Endothelial cell of umbilical vein (primary cell): ENCODE results near the gene VRK2. TPM values are rescaled to one million over a fixed set of nuclear protein-coding genes. Genes with fewer than 3 reads are reported as not detected.
"Not testable (repeated sequence)": the region's sequence is repeated elsewhere in the genome, so short reads cannot be mapped to it uniquely, and the experiment has no call there.

ENCODE experiments used
- BruUV-seq: library from RNA; stranded (reverse); fragments of 400-500 nt; replicated peaks from 2 replicates; lab custom pipeline; 2021; lab: Mats Ljungman, UMichigan
- CTCF ChIA-PET: fragments of 300-600, 350-600 bp; sonication (Branson Sonifier 250); formaldehyde crosslinking; loops from one replicate; lab custom pipeline; 2021; ENCODE audit warnings: antibody characterized with exemption, inconsistent platforms; lab: Charles Lee
- POLR2A ChIA-PET: fragments of 300-600, 350-600 bp; sonication (Branson Sonifier 250); formaldehyde crosslinking; loops from one replicate; lab custom pipeline; 2021; ENCODE audit warnings: antibody characterized with exemption, inconsistent platforms; lab: Charles Lee
- DNase-seq: peaks from one replicate; pipeline ENCODE4 v3.0.0-alpha.2; 2011; ENCODE audit warnings: low read depth, low spot score
- FAIRE-seq: peaks from 2 replicates; lab custom pipeline; 2011; peaks lifted over from hg19 to GRCh38; lab: Jason Lieb, UNC
- H2AFZ ChIP-seq: 2 replicates; pipeline ENCODE4 v1.6.0; 2012; ENCODE audit warnings: low read depth, low read length, control low read depth, inconsistent platforms
- H3K27ac ChIP-seq: 2 replicates; pipeline ENCODE4 v1.5.1; 2011; ENCODE audit warnings: low read depth, mild to moderate bottlenecking, control low read depth, low read length, moderate library complexity; ENCODE audit not compliant: insufficient read depth
- H3K27me3 ChIP-seq, 2 experiments: 2 replicates each; pipeline versions ENCODE4 v1.6.0 to v1.6.1; 2011; ENCODE audit warnings: low read length in 2 of 2, mixed read lengths in 1 of 2; ENCODE audit not compliant: control insufficient read depth in 2 of 2, insufficient read depth in 2 of 2
- H3K36me3 ChIP-seq, 2 experiments: 2 replicates in 1 of 2; 3 replicates in 1 of 2; pipeline ENCODE4 v1.5.1; 2011; ENCODE audit warnings: low read length in 2 of 2, mild to moderate bottlenecking in 1 of 2, moderate library complexity in 1 of 2; ENCODE audit not compliant: control insufficient read depth in 2 of 2, insufficient read depth in 2 of 2; ENCODE audit errors: extremely low read depth in 1 of 2
- H3K4me1 ChIP-seq: 3 replicates; pipeline ENCODE4 v1.5.1; 2011; ENCODE audit warnings: mild to moderate bottlenecking, low read length; ENCODE audit not compliant: control insufficient read depth, insufficient read depth; ENCODE audit errors: extremely low read depth
- H3K4me2 ChIP-seq: 2 replicates; pipeline ENCODE4 v1.6.1; 2011; ENCODE audit warnings: low read length, control low read depth, mixed read lengths; ENCODE audit not compliant: insufficient read depth
- H3K4me3 ChIP-seq, 3 experiments: fragments of 200-600 bp in 1 of 3; sonication (generic), shearing (Covaris generic) in 1 of 3; replicated peaks in 1 of 3; 2 replicates each; pipeline ENCODE4 v1.5.1; 2011 to 2016; ENCODE audit warnings: control low read depth in 3 of 3, low read length in 3 of 3, mild to moderate bottlenecking in 2 of 3, inconsistent platforms in 1 of 3, low read depth in 1 of 3, moderate library complexity in 1 of 3; ENCODE audit not compliant: insufficient read depth in 1 of 3
- H3K79me2 ChIP-seq: 2 replicates; pipeline ENCODE4 v1.6.0; 2012; ENCODE audit warnings: low read length, inconsistent platforms; ENCODE audit not compliant: control insufficient read depth, insufficient read depth
- H3K9ac ChIP-seq: replicated peaks from 2 replicates; pipeline ENCODE3; 2011; ENCODE audit warnings: low read length, control low read depth; ENCODE audit not compliant: insufficient read depth; ENCODE audit errors: extremely low read depth
- H3K9me1 ChIP-seq: replicated peaks from 3 replicates; pipeline ENCODE4 v1.6.0; 2011; ENCODE audit warnings: mild to moderate bottlenecking, low read length; ENCODE audit not compliant: control insufficient read depth, insufficient read depth; ENCODE audit errors: extremely low read depth
- H3K9me3 ChIP-seq: replicated peaks from 2 replicates; pipeline ENCODE4 v1.5.1; 2012; ENCODE audit warnings: low read length, inconsistent platforms; ENCODE audit not compliant: control insufficient read depth, insufficient read depth
- H4K20me1 ChIP-seq: replicated peaks from 2 replicates; pipeline ENCODE3; 2011; ENCODE audit warnings: mild to moderate bottlenecking, low read length; ENCODE audit not compliant: control insufficient read depth, insufficient read depth; ENCODE audit errors: extremely low read depth
- CTCF ChIP-seq, 2 donors: IDR thresholded peaks; 1 replicate in 1 of 2; 2 replicates in 1 of 2; pipeline ENCODE4 v1.5.1; 2011; ENCODE audit warnings: low read length in 2 of 2, mild to moderate bottlenecking in 2 of 2, moderate library complexity in 2 of 2, control low read depth in 1 of 2, inconsistent platforms in 1 of 2, low read depth in 1 of 2; ENCODE audit not compliant: insufficient read depth in 1 of 2; ENCODE audit errors: extremely low read depth in 1 of 2
- GATA2 ChIP-seq: IDR thresholded peaks from 2 replicates; pipeline ENCODE4 v1.7.0; 2011; ENCODE audit warnings: low read depth, mild to moderate bottlenecking, moderate library complexity, mixed read lengths, low read length; ENCODE audit not compliant: insufficient read length, insufficient read depth
- MAX ChIP-seq: IDR thresholded peaks from 2 replicates; pipeline ENCODE4 v1.6.1; 2011; ENCODE audit not compliant: insufficient read depth, insufficient read length
- MYC ChIP-seq: IDR thresholded peaks from one replicate; pipeline ENCODE4 v1.6.1; 2011; ENCODE audit warnings: mild to moderate bottlenecking, low read depth, low read length
- POLR2A ChIP-seq: IDR thresholded peaks from 2 replicates; pipeline ENCODE4 v1.6.1; 2012; ENCODE audit warnings: low read depth, mild to moderate bottlenecking, control low read depth, low read length
- POLR2AphosphoS5 ChIP-seq: IDR thresholded peaks from 2 replicates; pipeline ENCODE4 v1.6.1; 2012; ENCODE audit warnings: low read depth, mild to moderate bottlenecking, control low read depth, low read length, moderate library complexity; ENCODE audit not compliant: insufficient read depth
- dilution Hi-C: fragments of 300-500 bp; cut with MboI; formaldehyde crosslinking; loops from one replicate; pipeline ENCODE4 v1.15.0; 2019; ENCODE audit warnings: low sequenced_read_pairs; ENCODE audit not compliant: extremely low pct_ligation_motif_present
- intact Hi-C: fragments of 100-400 bp; cut with micrococcal nuclease; formaldehyde crosslinking; loops from one replicate; pipeline ENCODE4 v1.10.0; 2022
- polyA plus RNA-seq, 4 experiments: library from polyadenylated mRNA; depleted of rRNA in 3 of 4; stranded (reverse) in 3 of 4; unstranded in 1 of 4; fragments of >200 nt; gene quantifications; 2 replicates each; pipeline versions ENCODE4 v1.2.1 to v1.2.3, GENCODE V29; 2011 to 2012; ENCODE audit warnings: missing spikeins in 1 of 4
- total RNA-seq: library from RNA; stranded (reverse); gene quantifications from 2 replicates; pipeline ENCODE4 v1.2.3, GENCODE V29; 2021

VRK2 gene
- total and polyA plus RNA-seq, 2 donors (not counting 3 experiments of a cell fraction or from before 2014, with no cell fraction given): 11.2 to 35.2 TPM

GRCh38 chr2:58089081-58089480 is 42.5 kb downstream of the VRK2 start:
- CTCF ChIA-PET: interaction anchor here (1.0 kb wide), 1 partner anchor 19 kb away, joined by 3 read pairs; no protein-coding TSS in a partner anchor
- Histone ChIP-seq H3K27me3 (no peaks in the 10 kb centered on the region), H2AFZ (no peak overlapping the region), H3K79me2 (peaks cover 5% of the 10 kb centered on the region), H3K36me3 (peaks cover 2 to 13% of the 10 kb centered on the region in 2 experiments), H3K9me1 (no peaks in the 10 kb centered on the region), H3K4me2 (no peak overlapping the region), H3K9ac (no peak overlapping the region), H4K20me1 (no peaks in the 10 kb centered on the region), H3K4me1 (no peaks in the 10 kb centered on the region), H3K4me3 (no peak overlapping the region), H3K9me3 (no peaks in the 10 kb centered on the region), H3K27ac (no peak overlapping the region)
- dilution Hi-C loops: no loop called here
- FAIRE-seq (no peak), DNase-seq (no peak)
- intact Hi-C loops: no loop called here
- BruUV-seq: no TSS peak
- no peak for TF ChIP-seq MAX
- TF ChIP-seq GATA2: no peak
- no peak for TF ChIP-seq MYC
- TF ChIP-seq POLR2AphosphoS5: no peak
- TF ChIP-seq POLR2A: no peak
- TF ChIP-seq CTCF (IDR thresholded peaks at IDR 0.05; ENCODE audit: extremely low read depth in 1 of 2, insufficient read depth in 1 of 2, low read depth in 1 of 2, low read length in 2 of 2): no peak
- POLR2A ChIA-PET: no interaction called here

- POLR2A ChIA-PET, CTCF ChIA-PET, H3K4me2 ChIP-seq, H3K4me1 ChIP-seq, H3K79me2 ChIP-seq, H4K20me1 ChIP-seq, H2AFZ ChIP-seq, H3K9ac ChIP-seq, H3K9me1 ChIP-seq, H3K27me3 ChIP-seq, H3K9me3 ChIP-seq, dilution Hi-C loops, DNase-seq, FAIRE-seq, H3K4me3 ChIP-seq, BruUV-seq, intact Hi-C loops, H3K27ac ChIP-seq: not testable (repeated sequence)
- H3K36me3 ChIP-seq: peaks cover 2 to 13% of the 10 kb centered on the region in 2 experiments
Measured at GRCh38 chr2:58092772-58093171, 46.2 kb downstream of the VRK2 start.
